Fibroblast of the aortic adventitia (primary cell): ENCODE measurements around the gene TEP1. TPM values are rescaled to one million over a fixed set of nuclear protein-coding genes. Genes with fewer than 3 reads are reported as not detected.
"Not testable (repeated sequence)": the region's sequence is repeated elsewhere in the genome, so short reads cannot be mapped to it uniquely, and the experiment has no call there.

Experiments used
- DNase-seq: peaks from one replicate; pipeline ENCODE4 v3.0.0-alpha.2; 2010; ENCODE audit warnings: low read depth
- H3K4me3 ChIP-seq: 2 replicates; pipeline ENCODE4 v1.5.1; 2011; ENCODE audit warnings: low read depth, mild to moderate bottlenecking, control low read depth, low read length, moderate library complexity
- total RNA-seq: library from RNA; depleted of rRNA; stranded (reverse); fragments of >200 nt; gene quantifications from 2 replicates; pipeline ENCODE4 v1.2.3, GENCODE V29; 2012; ENCODE audit warnings: low replicate concordance
- TF ChIP-seq, protein P1 (sequence below): IDR thresholded peaks from 2 replicates; pipeline ENCODE4 v1.5.1; 2011; ENCODE audit warnings: mild to moderate bottlenecking, low read length, control low read depth, inconsistent platforms; ENCODE audit not compliant: insufficient read depth

TEP1 gene
- total RNA-seq, 1 donor = 17.8 TPM

DNA sequence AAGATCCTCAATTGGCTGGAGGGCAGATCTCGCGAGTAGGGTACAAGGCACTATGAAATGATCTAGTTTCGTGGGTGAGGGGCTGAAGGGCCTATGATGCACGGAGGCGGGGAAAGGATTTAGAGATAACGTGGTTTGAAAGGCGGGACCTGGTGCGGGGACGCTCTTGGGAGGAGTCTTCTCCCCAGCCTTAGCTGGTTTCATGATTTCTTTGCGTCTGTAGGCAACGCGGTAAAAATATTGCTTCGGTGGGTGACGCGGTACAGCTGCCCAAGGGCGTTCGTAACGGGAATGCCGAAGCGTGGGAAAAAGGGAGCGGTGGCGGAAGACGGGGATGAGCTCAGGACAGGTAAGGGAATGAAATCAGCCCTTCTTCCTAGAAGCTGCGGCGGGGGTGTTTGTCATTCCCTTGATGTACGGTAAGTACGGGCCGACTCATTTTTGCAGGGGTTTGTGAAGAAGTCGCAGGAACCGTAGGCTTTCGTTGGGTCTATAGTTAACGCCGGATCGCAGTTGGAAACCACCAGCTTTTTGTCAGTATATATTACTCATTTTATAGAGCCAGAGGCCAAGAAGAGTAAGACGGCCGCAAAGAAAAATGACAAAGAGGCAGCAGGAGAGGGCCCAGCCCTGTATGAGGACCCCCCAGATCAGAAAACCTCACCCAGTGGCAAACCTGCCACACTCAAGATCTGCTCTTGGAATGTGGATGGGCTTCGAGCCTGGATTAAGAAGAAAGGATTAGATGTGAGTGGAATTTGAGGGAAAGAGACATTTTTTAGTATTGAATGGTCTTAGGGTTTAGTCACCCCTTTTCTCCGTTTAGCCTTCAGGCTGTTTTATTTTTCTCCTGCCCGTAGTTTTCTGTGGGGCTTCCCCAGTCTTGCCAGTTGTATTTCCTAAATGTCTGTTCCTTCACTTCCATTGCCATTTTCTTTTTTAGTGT is 42.3 kb upstream of the TEP1 start:
- H3K4me3 ChIP-seq = peak overlapping the region; percentile 97
- peak; percentile 91 for DNase-seq
- TF ChIP-seq, protein P1, sequence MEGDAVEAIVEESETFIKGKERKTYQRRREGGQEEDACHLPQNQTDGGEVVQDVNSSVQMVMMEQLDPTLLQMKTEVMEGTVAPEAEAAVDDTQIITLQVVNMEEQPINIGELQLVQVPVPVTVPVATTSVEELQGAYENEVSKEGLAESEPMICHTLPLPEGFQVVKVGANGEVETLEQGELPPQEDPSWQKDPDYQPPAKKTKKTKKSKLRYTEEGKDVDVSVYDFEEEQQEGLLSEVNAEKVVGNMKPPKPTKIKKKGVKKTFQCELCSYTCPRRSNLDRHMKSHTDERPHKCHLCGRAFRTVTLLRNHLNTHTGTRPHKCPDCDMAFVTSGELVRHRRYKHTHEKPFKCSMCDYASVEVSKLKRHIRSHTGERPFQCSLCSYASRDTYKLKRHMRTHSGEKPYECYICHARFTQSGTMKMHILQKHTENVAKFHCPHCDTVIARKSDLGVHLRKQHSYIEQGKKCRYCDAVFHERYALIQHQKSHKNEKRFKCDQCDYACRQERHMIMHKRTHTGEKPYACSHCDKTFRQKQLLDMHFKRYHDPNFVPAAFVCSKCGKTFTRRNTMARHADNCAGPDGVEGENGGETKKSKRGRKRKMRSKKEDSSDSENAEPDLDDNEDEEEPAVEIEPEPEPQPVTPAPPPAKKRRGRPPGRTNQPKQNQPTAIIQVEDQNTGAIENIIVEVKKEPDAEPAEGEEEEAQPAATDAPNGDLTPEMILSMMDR = no peak

DNA sequence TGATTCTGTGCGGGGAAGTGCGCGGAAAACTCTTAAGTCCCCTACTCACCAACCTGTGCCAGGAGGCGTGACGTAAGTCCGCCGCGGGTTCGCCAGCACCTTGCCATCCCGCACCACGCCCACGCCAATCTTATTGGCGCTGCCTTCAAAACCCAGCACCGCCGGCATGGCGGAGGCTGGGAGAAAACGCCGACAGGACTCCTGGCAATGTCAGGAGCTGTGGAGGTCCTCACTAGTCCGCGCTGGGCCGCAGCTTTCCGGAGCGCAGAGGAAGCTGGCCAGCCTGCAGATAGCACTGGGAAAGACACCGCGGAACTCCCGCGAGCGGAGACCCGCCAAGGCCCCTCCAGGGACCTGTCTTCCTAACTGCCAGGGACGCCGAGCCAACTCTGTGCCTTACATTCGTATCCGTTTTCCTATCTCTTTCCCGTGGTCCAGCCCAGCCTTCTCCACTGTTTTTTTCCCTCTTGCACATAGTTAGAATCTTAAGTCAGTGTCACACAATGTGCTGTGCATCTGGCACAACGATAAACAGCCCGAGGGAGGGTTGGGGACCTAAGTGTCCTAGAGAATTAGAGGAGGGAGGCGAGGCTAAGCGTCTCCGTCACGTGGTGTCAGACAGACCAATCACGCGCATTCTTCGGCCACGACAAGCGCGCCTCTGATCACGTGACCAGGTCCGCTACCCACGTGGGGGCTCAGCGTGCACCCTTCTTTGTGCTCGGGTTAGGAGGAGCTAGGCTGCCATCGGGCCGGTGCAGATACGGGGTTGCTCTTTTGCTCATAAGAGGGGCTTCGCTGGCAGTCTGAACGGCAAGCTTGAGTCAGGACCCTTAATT is 41.4 kb upstream of the TEP1 start, which contains the start of the genes APEX1 and OSGEP:
APEX1 (plus strand) TSS at position 711 of the 839 bp plus-strand sequence. CDS start 420 bp downstream, outside the sequence.
OSGEP (minus strand) TSS at position 297 of the 839 bp plus-strand sequence; CDS start at position 168, 129 bp downstream.
- DNase-seq = peak; percentile 99
- peak within 1 kb of the TSS; percentile 97 for H3K4me3 ChIP-seq
- TF ChIP-seq, protein P1 = no peak

DNA sequence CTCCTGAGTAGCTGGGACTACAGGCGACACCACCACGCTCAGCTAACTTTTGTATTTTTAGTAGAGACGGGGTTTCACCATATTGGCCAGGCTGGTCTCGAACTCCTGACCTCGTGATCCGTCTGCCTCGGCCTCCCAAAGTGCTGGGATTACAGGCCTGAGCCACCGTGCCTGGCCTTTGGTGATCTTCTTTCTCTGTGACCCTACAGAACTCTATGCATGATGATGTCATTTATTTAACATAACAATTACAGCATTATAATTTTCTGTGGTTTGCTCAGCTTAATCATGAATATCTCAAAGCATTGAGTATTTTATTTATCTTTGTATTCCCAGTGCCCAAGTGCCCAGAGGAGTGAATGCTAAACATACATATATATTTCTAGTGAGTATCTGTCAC is 39.5 kb upstream of the TEP1 start:
- not testable (repeated sequence) for DNase-seq, H3K4me3 ChIP-seq

DNA sequence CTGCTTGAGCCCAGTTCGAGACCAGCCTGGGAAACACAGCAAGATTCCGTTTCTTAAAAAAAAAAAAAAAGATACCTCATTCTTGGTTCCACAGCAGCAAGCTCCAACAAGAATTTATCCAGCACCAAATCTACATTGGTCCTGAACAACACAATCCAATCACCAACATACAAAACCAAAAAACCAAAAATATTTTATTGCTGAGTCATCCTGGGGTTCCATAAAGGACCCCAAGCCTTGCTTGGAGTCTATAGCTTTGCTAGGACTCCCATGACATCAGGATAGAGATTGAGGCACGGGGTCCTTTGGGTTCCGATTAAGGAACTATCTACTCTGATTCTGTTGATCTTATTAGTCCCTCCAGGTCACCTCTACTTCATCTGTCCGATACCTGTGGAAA is 33.6 kb upstream of the TEP1 start:
- H3K4me3 ChIP-seq = no peak overlapping the region
- TF ChIP-seq, protein P1 = no peak
- no peak for DNase-seq

DNA sequence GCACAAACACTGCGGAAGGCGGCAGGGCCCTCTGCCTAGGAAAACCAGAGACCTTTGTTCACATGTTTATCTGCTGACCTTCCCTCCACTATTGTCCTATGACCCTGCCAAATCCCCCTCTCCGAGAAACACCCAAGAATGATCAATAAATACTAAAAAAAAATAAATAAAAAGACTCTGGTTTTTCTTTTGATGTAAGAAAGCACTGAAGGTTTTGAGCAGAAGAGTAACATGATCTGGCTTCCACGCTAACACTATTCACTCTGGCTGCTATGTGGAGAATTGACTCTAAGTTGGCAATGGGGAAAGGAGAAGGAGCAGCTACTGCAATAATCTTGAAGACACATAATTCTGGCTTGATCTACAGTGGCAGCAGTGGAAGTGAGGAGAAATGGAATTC is 30.3 kb upstream of the TEP1 start:
- not testable (repeated sequence) for DNase-seq, H3K4me3 ChIP-seq

DNA sequence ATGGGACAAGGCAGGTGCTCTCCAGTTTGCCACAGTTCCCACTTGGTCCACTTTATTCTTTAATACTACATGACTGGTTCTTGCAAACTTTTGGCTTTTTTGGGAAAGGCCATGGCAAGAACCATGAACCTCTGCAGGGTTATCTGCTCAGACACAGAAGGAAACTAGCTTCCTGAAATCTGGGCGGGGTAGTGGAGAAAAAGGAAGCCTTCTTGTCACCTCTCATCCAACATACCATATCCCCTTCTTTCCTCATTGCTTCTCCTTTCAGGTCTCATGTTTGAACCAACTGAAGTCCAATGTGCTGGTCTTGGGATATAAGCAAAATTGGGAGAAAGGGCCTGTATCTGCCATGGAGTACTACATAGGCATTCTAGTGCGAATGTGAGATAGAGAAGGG is 28.2 kb upstream of the TEP1 start:
- H3K4me3 ChIP-seq = no peak overlapping the region
- no peak for DNase-seq
- TF ChIP-seq, protein P1 = no peak

DNA sequence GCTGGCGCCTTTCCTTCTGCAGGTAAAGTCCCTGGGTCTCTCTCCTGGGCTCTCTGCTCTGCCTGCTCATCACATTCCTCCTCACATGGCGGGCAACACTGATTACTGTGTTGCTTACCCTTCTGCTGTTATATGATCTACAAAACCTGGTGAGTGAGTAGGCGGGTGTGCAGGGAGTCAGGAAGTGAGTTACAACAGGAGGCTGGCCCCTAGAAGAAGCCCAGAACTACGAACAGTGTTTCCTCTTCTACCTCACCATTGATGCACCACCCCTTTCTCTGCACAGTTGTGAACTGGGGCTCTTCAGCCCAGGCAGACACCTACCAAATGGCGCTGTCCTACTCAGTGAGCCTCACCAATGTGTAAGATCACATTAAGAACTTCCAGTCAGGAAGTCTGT is 27.6 kb upstream of the TEP1 start:
- no peak for DNase-seq
- no peak overlapping the region for H3K4me3 ChIP-seq
- TF ChIP-seq, protein P1 = no peak
